Measurements from ENCODE around the gene ARL2BP.
"Not testable (repeated sequence)": the region's sequence is repeated elsewhere in the genome, so short reads cannot be mapped to it uniquely, and the experiment has no call there.

Gene ARL2BP

GRCh38 chr16:57263541-57264351, 18.7 kb downstream of the ARL2BP start:
- DNase-seq (ENCODE audit: low spot score): peak; percentile 37

- no peak for DNase-seq (ENCODE audit: low spot score)
Measured at GRCh38 chr16:57264381-57264780, 19.3 kb downstream of the ARL2BP start.

- DNase-seq (ENCODE audit: low spot score): no peak
Measured at GRCh38 chr16:57264950-57265371, 19.9 kb downstream of the ARL2BP start.

GRCh38 chr16:57265850-57266530, 20.9 kb downstream of the ARL2BP start:
- peak; percentile 55 for DNase-seq (ENCODE audit: low spot score)

- no peak for DNase-seq (ENCODE audit: low spot score)
Measured at GRCh38 chr16:57266531-57267260, 21.6 kb downstream of the ARL2BP start.

GRCh38 chr16:57267343-57267742, 22.3 kb downstream of the ARL2BP start:
- not testable (repeated sequence) for DNase-seq (ENCODE audit: low spot score)

GRCh38 chr16:57268804-57269800, 24.0 kb downstream of the ARL2BP start:
- DNase-seq (ENCODE audit: low spot score): peak; percentile 40

GRCh38 chr16:57270221-57271062, 25.4 kb downstream of the ARL2BP start:
- no peak for DNase-seq (ENCODE audit: low spot score)

GRCh38 chr16:57271063-57271345, 25.9 kb downstream of the ARL2BP start:
- no peak for DNase-seq (ENCODE audit: low spot score)

- DNase-seq (ENCODE audit: low spot score): no peak
Measured at GRCh38 chr16:57271867-57272495, 26.9 kb downstream of the ARL2BP start.

GRCh38 chr16:57273359-57273758, 28.3 kb downstream of the ARL2BP start:
- DNase-seq (ENCODE audit: low spot score): peak; percentile 69

- no peak for DNase-seq (ENCODE audit: low spot score)
Measured at GRCh38 chr16:57273826-57274225, 28.8 kb downstream of the ARL2BP start.

GRCh38 chr16:57275946-57276345, 30.9 kb downstream of the ARL2BP start:
- DNase-seq (ENCODE audit: low spot score): not testable (repeated sequence)

GRCh38 chr16:57276596-57276995, 31.5 kb downstream of the ARL2BP start:
- DNase-seq (ENCODE audit: low spot score): no peak

GRCh38 chr16:57277586-57277985, 32.5 kb downstream of the ARL2BP start:
- DNase-seq (ENCODE audit: low spot score): no peak

GRCh38 chr16:57278494-57278893, 33.4 kb downstream of the ARL2BP start:
- no peak for DNase-seq (ENCODE audit: low spot score)

GRCh38 chr16:57279780-57280638, 35.0 kb downstream of the ARL2BP start:
- no peak for DNase-seq (ENCODE audit: low spot score)

- DNase-seq (ENCODE audit: low spot score): no peak
Measured at GRCh38 chr16:57281791-57282190, 36.7 kb downstream of the ARL2BP start.
